HepG2 (cell line): ENCODE data around the gene ADSS1. TPM values are rescaled to one million over a fixed set of nuclear protein-coding genes. Genes with fewer than 3 reads are reported as not detected.

ENCODE experiments used
- ATAC-seq: fragments of 200-7000 bp; cut with Tn5 transposase; 3 replicates; pipeline ENCODE4 v1.9.1; 2020; ENCODE audit warnings: mild to moderate bottlenecking, moderate library complexity
- BruUV-seq: library from RNA; stranded (reverse); fragments of 400-500 nt; replicated peaks from 2 replicates; lab custom pipeline; 2021; lab: Mats Ljungman, UMichigan
- CTCF ChIA-PET: fragments of 300-600 bp; formaldehyde crosslinking; extraction: SDS; loops from one replicate; lab custom pipeline; 2021; ENCODE audit warnings: low total read pairs, inconsistent platforms, low intra/inter-chr PET ratio; lab: Yijun Ruan, JAX
- POLR2A ChIA-PET: fragments of 350-600 bp; sonication (Branson Sonifier 250); formaldehyde crosslinking; loops from one replicate; lab custom pipeline; 2020; ENCODE audit warnings: antibody characterized with exemption, inconsistent platforms; lab: Yijun Ruan, JAX
- DNase-seq: peaks from one replicate; pipeline ENCODE4 v3.0.0-alpha.2; 2015; ENCODE audit warnings: low spot score
- FAIRE-seq: peaks from 3 replicates; lab custom pipeline; 2011; peaks lifted over from hg19 to GRCh38; lab: Jason Lieb, UNC
- H2AFZ ChIP-seq: one replicate; pipeline ENCODE4 v1.6.1; 2011; ENCODE audit warnings: low read length, inconsistent platforms
- H3K27ac ChIP-seq: fragments of 300-600 bp; 3 replicates; pipeline ENCODE4 v1.8.0; 2011; ENCODE audit warnings: mixed run types, mild to moderate bottlenecking, mixed read lengths, low read length, inconsistent platforms; ENCODE audit not compliant: insufficient read depth; ENCODE audit errors: extremely low read length
- H3K27me3 ChIP-seq, 2 experiments: fragments of 200-600 bp in 1 of 2; 2 replicates in 1 of 2; 3 replicates in 1 of 2; pipeline versions ENCODE4 v1.6.0 to v1.8.0; 2011; ENCODE audit warnings: low read length in 2 of 2, mild to moderate bottlenecking in 2 of 2, moderate library complexity in 2 of 2, inconsistent platforms in 1 of 2; ENCODE audit not compliant: insufficient read depth in 2 of 2, control insufficient read depth in 1 of 2
- H3K36me3 ChIP-seq, 2 experiments: fragments of 200-600 bp in 1 of 2; replicated peaks in 1 of 2; 2 replicates in 1 of 2; 3 replicates in 1 of 2; pipeline versions ENCODE4 v1.5.1 to v1.8.0; 2011; ENCODE audit warnings: low read length in 2 of 2, inconsistent platforms in 1 of 2; ENCODE audit not compliant: insufficient read depth in 2 of 2, control insufficient read depth in 1 of 2
- H3K4me1 ChIP-seq: 2 replicates; pipeline ENCODE4 v1.5.1; 2012; ENCODE audit warnings: low read length, inconsistent platforms; ENCODE audit not compliant: insufficient read depth
- H3K4me2 ChIP-seq: 2 replicates; pipeline ENCODE4 v1.6.0; 2011; ENCODE audit warnings: low read depth, low read length, inconsistent platforms
- H3K4me3 ChIP-seq, 3 experiments: fragments of 200-600 bp in 1 of 3; sonication (generic), shearing (Covaris generic) in 1 of 3; replicated peaks in 1 of 3; 2 replicates each; pipeline ENCODE4 v1.5.1; 2011 to 2016; ENCODE audit warnings: low read length in 3 of 3, inconsistent platforms in 2 of 3, low read depth in 2 of 3, mild to moderate bottlenecking in 2 of 3, control low read depth in 1 of 3, mixed read lengths in 1 of 3; ENCODE audit not compliant: insufficient read depth in 1 of 3
- H3K79me2 ChIP-seq: one replicate; pipeline ENCODE4 v1.6.1; 2011; ENCODE audit warnings: low read length, inconsistent platforms; ENCODE audit not compliant: insufficient read depth
- H3K9ac ChIP-seq: 2 replicates; pipeline ENCODE4 v1.6.0; 2011; ENCODE audit warnings: mild to moderate bottlenecking, low read depth, low read length, inconsistent platforms; ENCODE audit not compliant: insufficient read depth
- H3K9me3 ChIP-seq: 2 replicates; pipeline ENCODE4 v1.5.1; 2012; ENCODE audit warnings: mild to moderate bottlenecking, low read length
- H4K20me1 ChIP-seq: 2 replicates; pipeline ENCODE4 v1.6.0; 2011; ENCODE audit warnings: inconsistent platforms, mild to moderate bottlenecking, low read length, moderate library complexity; ENCODE audit not compliant: insufficient read depth
- JUND ChIP-seq: sonication (generic); formaldehyde crosslinking; IDR thresholded peaks from 2 replicates; pipeline ENCODE4 v1.8.0; 2022; ENCODE audit warnings: mild to moderate bottlenecking, missing genetic modification reagents
- PRDM4 ChIP-seq: sonication (generic); formaldehyde crosslinking; IDR thresholded peaks from 2 replicates; pipeline ENCODE4 v1.9.0; 2021; ENCODE audit warnings: missing genetic modification reagents, borderline replicate concordance
- ZNF646 ChIP-seq: sonication (generic); formaldehyde crosslinking; IDR thresholded peaks from 2 replicates; pipeline ENCODE4 v1.9.0; 2021; ENCODE audit warnings: mild to moderate bottlenecking, missing genetic modification reagents
- WGBS: methylation state at CpG from one replicate; pipeline ENCODE4 v1.1.6; 2017; ENCODE audit warnings: low lambda C conversion rate; 5-methylcytosine and 5-hydroxymethylcytosine counted together
- in situ Hi-C: cut with HindIII; loops from 2 replicates; pipeline ENCODE4 v1.10.0; 2017; ENCODE audit warnings: low pct_unique_long_range_greater_than_20kb; ENCODE audit not compliant: extremely low pct_ligation_motif_present
- intact Hi-C: fragments of 100-400 bp; cut with micrococcal nuclease; formaldehyde crosslinking; loops from one replicate; pipeline ENCODE4 v1.10.0; 2022; ENCODE audit not compliant: unreplicated experiment
- polyA plus RNA-seq, 8 experiments: library from polyadenylated mRNA; depleted of rRNA in 3 of 8; stranded (reverse) in 7 of 8; unstranded in 1 of 8; fragments of >200 nt; fragmentation: Illumina TruSeq in 4 of 8; extraction: Trizol in 4 of 8; gene quantifications; 2 replicates each; pipeline versions ENCODE4 v1.2.1 to v1.2.3, GENCODE V29; 2011 to 2016; ENCODE audit warnings: low read depth in 4 of 8, missing spikeins in 1 of 8, mixed read lengths in 1 of 8; ENCODE audit not compliant: insufficient read depth in 1 of 8
- total RNA-seq, 5 experiments: library from RNA; depleted of rRNA; stranded (reverse); fragments of >200 nt; fragmentation: Illumina TruSeq; extraction: Trizol; gene quantifications; 2 replicates each; pipeline ENCODE4 v1.2.3, GENCODE V29; 2016; ENCODE audit warnings: low read depth in 1 of 5
- TF ChIP-seq, protein P1 (sequence below), 2 experiments: sonication (generic) in 1 of 2; formaldehyde crosslinking in 1 of 2; IDR thresholded peaks; 2 replicates each; pipeline versions ENCODE4 v1.6.1 to v1.9.0; 2014 to 2022; ENCODE audit warnings: antibody characterized with exemption in 1 of 2, borderline replicate concordance in 1 of 2, inconsistent platforms in 1 of 2, low read depth in 1 of 2, missing genetic modification reagents in 1 of 2
- TF ChIP-seq, protein P2 (sequence below): sonication (generic); formaldehyde crosslinking; IDR thresholded peaks from 2 replicates; pipeline ENCODE4 v1.5.0; 2020; ENCODE audit warnings: missing genetic modification reagents

Gene ADSS1
- total and polyA plus RNA-seq, 2 of the 13 experiments (the other 11 are each of a cell fraction or from before 2014, with no cell fraction given) = 1.0 to 36.7 TPM

DNA sequence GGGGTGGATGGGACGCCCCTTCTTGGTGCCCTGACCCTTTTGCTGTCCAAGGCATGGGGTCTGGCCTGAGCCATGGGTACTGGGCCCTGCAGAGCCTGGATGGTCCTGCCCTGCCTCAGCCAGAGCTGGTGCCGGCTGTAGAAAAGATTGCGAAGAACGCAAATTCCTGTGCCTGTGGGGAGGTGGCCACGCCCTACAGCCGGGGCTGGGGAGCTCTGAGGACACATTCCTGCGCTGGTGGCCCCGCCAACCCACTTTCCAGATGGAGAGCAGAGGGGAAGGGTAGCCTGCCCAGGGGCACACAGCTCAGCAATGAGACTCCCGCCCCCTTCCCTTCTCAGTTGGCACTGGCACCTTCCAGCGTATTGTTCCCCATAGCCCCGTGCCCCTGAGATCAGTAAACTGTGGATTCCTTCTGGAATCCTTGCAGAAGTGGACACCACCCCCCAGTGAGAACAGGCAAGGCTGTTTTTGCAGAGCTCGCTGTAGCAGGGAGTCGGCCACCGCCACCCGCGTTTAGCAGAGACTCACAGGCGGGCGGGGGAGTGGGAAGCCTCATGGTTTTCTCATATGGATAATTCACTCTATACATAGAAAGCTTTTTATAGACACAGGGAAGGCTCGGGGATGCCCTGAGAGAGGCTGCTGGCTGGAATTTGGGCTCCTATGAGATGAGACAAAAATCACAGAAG, 26.0 kb upstream of the ADSS1 start:
- H3K4me2 ChIP-seq = no peak overlapping the region
- in situ Hi-C loops = no loop called here
- WGBS = 99% methylated on average over 11 of the region's 19 CpGs
- H3K79me2 ChIP-seq = no peaks in the 10 kb centered on the region
- no peak overlapping the region for H3K4me3 ChIP-seq
- DNase-seq (no peak), FAIRE-seq (no peak), ATAC-seq (no peak)
- no peak overlapping the region for H3K27ac ChIP-seq
- intact Hi-C loops = no loop called here
- CTCF ChIA-PET = no interaction called here
- H3K27me3 ChIP-seq = no peaks in the 10 kb centered on the region
- POLR2A ChIA-PET = interaction anchor here (2.0 kb wide), 1 partner anchor 10 kb away, joined by 10 read pairs; no protein-coding TSS in a partner anchor
- no peaks in the 10 kb centered on the region for H3K4me1 ChIP-seq
- peaks cover 11 to 16% of the 10 kb centered on the region in 2 experiments; a peak in 4 of 5 replicates for H3K36me3 ChIP-seq
- no peak overlapping the region for H3K9ac ChIP-seq
- H3K9me3 ChIP-seq = no peaks in the 10 kb centered on the region
- BruUV-seq = no TSS peak
- no peak overlapping the region for H2AFZ ChIP-seq
- peaks cover 11% of the 10 kb centered on the region; the same call in 1 of the 2 replicates for H4K20me1 ChIP-seq
- no peak for TF ChIP-seq ZNF646 (CRISPR knock-in tag)
- no peak for TF ChIP-seq PRDM4
- TF ChIP-seq, protein P1, sequence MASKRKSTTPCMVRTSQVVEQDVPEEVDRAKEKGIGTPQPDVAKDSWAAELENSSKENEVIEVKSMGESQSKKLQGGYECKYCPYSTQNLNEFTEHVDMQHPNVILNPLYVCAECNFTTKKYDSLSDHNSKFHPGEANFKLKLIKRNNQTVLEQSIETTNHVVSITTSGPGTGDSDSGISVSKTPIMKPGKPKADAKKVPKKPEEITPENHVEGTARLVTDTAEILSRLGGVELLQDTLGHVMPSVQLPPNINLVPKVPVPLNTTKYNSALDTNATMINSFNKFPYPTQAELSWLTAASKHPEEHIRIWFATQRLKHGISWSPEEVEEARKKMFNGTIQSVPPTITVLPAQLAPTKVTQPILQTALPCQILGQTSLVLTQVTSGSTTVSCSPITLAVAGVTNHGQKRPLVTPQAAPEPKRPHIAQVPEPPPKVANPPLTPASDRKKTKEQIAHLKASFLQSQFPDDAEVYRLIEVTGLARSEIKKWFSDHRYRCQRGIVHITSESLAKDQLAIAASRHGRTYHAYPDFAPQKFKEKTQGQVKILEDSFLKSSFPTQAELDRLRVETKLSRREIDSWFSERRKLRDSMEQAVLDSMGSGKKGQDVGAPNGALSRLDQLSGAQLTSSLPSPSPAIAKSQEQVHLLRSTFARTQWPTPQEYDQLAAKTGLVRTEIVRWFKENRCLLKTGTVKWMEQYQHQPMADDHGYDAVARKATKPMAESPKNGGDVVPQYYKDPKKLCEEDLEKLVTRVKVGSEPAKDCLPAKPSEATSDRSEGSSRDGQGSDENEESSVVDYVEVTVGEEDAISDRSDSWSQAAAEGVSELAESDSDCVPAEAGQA (IDR thresholded peaks at IDR 0.05; ENCODE audit: low read depth) = no peak
- TF ChIP-seq, protein P1 (CRISPR knock-in tag; IDR thresholded peaks at IDR 0.05; ENCODE audit: borderline replicate concordance) = no peak
- TF ChIP-seq, protein P2, sequence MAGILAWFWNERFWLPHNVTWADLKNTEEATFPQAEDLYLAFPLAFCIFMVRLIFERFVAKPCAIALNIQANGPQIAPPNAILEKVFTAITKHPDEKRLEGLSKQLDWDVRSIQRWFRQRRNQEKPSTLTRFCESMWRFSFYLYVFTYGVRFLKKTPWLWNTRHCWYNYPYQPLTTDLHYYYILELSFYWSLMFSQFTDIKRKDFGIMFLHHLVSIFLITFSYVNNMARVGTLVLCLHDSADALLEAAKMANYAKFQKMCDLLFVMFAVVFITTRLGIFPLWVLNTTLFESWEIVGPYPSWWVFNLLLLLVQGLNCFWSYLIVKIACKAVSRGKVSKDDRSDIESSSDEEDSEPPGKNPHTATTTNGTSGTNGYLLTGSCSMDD = no peak
- no peak for TF ChIP-seq JUND (CRISPR knock-in tag)
